Duodenal mucosa (tissue), 2 donors: ENCODE data around the gene FNDC1.

ENCODE experiments used
- H3K27ac ChIP-seq: one replicate; pipeline ENCODE4 v1.7.0; 2013; ENCODE audit warnings: low read depth, low read length
- H3K27me3 ChIP-seq, 2 donors: one replicate each; pipeline ENCODE4 v1.7.0; 2013; ENCODE audit warnings: low read length in 2 of 2, control low read depth in 1 of 2; ENCODE audit not compliant: insufficient read depth in 2 of 2, control insufficient read depth in 1 of 2
- H3K36me3 ChIP-seq, 2 donors: one replicate each; pipeline ENCODE4 v1.7.0; 2013; ENCODE audit warnings: low read length in 2 of 2, control low read depth in 1 of 2; ENCODE audit not compliant: insufficient read depth in 2 of 2, control insufficient read depth in 1 of 2
- H3K4me1 ChIP-seq, 2 donors: one replicate each; pipeline ENCODE4 v1.7.0; 2013; ENCODE audit warnings: low read length in 2 of 2, control low read depth in 1 of 2; ENCODE audit not compliant: insufficient read depth in 2 of 2, control insufficient read depth in 1 of 2
- H3K4me3 ChIP-seq, 2 donors: one replicate each; pipeline ENCODE4 v1.7.0; 2013; ENCODE audit warnings: low read length in 2 of 2, low read depth in 1 of 2
- H3K9ac ChIP-seq, 2 donors: one replicate each; pipeline ENCODE4 v1.7.0; 2013; ENCODE audit warnings: low read length in 2 of 2, low read depth in 1 of 2
- H3K9me3 ChIP-seq, 2 donors: one replicate each; pipeline ENCODE4 v1.7.0; 2013; ENCODE audit warnings: low read length in 2 of 2, control low read depth in 1 of 2; ENCODE audit not compliant: control insufficient read depth in 1 of 2

FNDC1 gene

GRCh38 chr6:159311618-159312017, 142.4 kb downstream of the FNDC1 start:
- no peak overlapping the region for H3K9ac ChIP-seq
- no peaks in the 10 kb centered on the region for H3K27me3 ChIP-seq
- H3K4me1 ChIP-seq, result no peaks in the 10 kb centered on the region
- H3K36me3 ChIP-seq, result no peaks in the 10 kb centered on the region
- H3K4me3 ChIP-seq, result no peak overlapping the region
- H3K27ac ChIP-seq, result no peak overlapping the region
- H3K9me3 ChIP-seq, result no peaks in the 10 kb centered on the region

- no peaks in the 10 kb centered on the region for H3K9me3 ChIP-seq
- H3K27ac ChIP-seq, result no peak overlapping the region
- H3K36me3 ChIP-seq, result no peaks in the 10 kb centered on the region
- H3K4me3 ChIP-seq, result no peak overlapping the region
- H3K27me3 ChIP-seq, result no peaks in the 10 kb centered on the region
- H3K9ac ChIP-seq, result no peak overlapping the region
- H3K4me1 ChIP-seq, result no peaks in the 10 kb centered on the region
Observed at GRCh38 chr6:159312206-159312605, 143.0 kb downstream of the FNDC1 start.

GRCh38 chr6:159313018-159313417, 143.8 kb downstream of the FNDC1 start:
- H3K4me3 ChIP-seq, result no peak overlapping the region
- no peak overlapping the region for H3K27ac ChIP-seq
- H3K9me3 ChIP-seq, result no peaks in the 10 kb centered on the region
- H3K27me3 ChIP-seq, result no peaks in the 10 kb centered on the region
- no peaks in the 10 kb centered on the region for H3K4me1 ChIP-seq
- no peaks in the 10 kb centered on the region for H3K36me3 ChIP-seq
- H3K9ac ChIP-seq, result no peak overlapping the region

- no peaks in the 10 kb centered on the region for H3K4me1 ChIP-seq
- no peaks in the 10 kb centered on the region for H3K36me3 ChIP-seq
- no peak overlapping the region for H3K9ac ChIP-seq
- H3K27me3 ChIP-seq, result no peaks in the 10 kb centered on the region
- no peak overlapping the region for H3K27ac ChIP-seq
- H3K9me3 ChIP-seq, result no peaks in the 10 kb centered on the region
- no peak overlapping the region for H3K4me3 ChIP-seq
Observed at GRCh38 chr6:159315562-159315961, 146.4 kb downstream of the FNDC1 start.

- no peak overlapping the region for H3K4me3 ChIP-seq
- H3K9me3 ChIP-seq, result no peaks in the 10 kb centered on the region
- no peak overlapping the region for H3K27ac ChIP-seq
- H3K36me3 ChIP-seq, result no peaks in the 10 kb centered on the region
- H3K9ac ChIP-seq, result no peak overlapping the region
- no peaks in the 10 kb centered on the region for H3K4me1 ChIP-seq
- H3K27me3 ChIP-seq, result no peaks in the 10 kb centered on the region
Observed at GRCh38 chr6:159317430-159317829, 148.2 kb downstream of the FNDC1 start.

- H3K4me1 ChIP-seq, result no peaks in the 10 kb centered on the region
- no peaks in the 10 kb centered on the region for H3K27me3 ChIP-seq
- no peaks in the 10 kb centered on the region for H3K36me3 ChIP-seq
Observed at GRCh38 chr6:159321267-159321666, 152.1 kb downstream of the FNDC1 start.

More at GRCh38 chr6:159321267-159321666, 152.1 kb downstream of the FNDC1 start:
- H3K4me3 ChIP-seq, result no peak overlapping the region
- no peak overlapping the region for H3K27ac ChIP-seq
- H3K9ac ChIP-seq, result no peak overlapping the region
- H3K9me3 ChIP-seq, result no peaks in the 10 kb centered on the region
